GM21825 (cell line): ENCODE results near the gene TBKBP1.

Experiments
- ATAC-seq: cut with Tn5 transposase; IDR thresholded peaks from one replicate; pipeline ENCODE4 v1.9.1; 2021; ENCODE audit warnings: mild to moderate bottlenecking, moderate library complexity; ENCODE audit not compliant: unreplicated experiment

TBKBP1 gene

GRCh38 chr17:47693731-47694580 is at the start of gene TBKBP1:
Gene TBKBP1 (plus strand): TSS chr17:47694161. CDS start chr17:47696113, 1,952 bp downstream.
- ATAC-seq, result no peak

- no peak for ATAC-seq
Measured at GRCh38 chr17:47644324-47644723, 49.6 kb upstream of the TBKBP1 start.

GRCh38 chr17:47649153-47649971 is 44.6 kb upstream of the TBKBP1 start, which contains the start of gene KPNB1:
Gene KPNB1 (plus strand): TSS chr17:47649919. CDS start chr17:47650245, 326 bp downstream.
- peak; percentile 71 for ATAC-seq

GRCh38 chr17:47649972-47650524 is 43.9 kb upstream of the TBKBP1 start:
- ATAC-seq, result peak; percentile 2

- ATAC-seq, result peak; percentile 49
Measured at GRCh38 chr17:47650525-47651522, 43.1 kb upstream of the TBKBP1 start.

- no peak for ATAC-seq
Measured at GRCh38 chr17:47651704-47652103, 42.3 kb upstream of the TBKBP1 start.

GRCh38 chr17:47652570-47652969 is 41.4 kb upstream of the TBKBP1 start:
- ATAC-seq, result no peak

GRCh38 chr17:47653442-47653841 is 40.5 kb upstream of the TBKBP1 start:
- no peak for ATAC-seq

- ATAC-seq, result no peak
Measured at GRCh38 chr17:47654991-47655390, 39.0 kb upstream of the TBKBP1 start.

- ATAC-seq, result peak; percentile 50
Measured at GRCh38 chr17:47660064-47660492, 33.9 kb upstream of the TBKBP1 start.

GRCh38 chr17:47663912-47664623 is 29.9 kb upstream of the TBKBP1 start:
- no peak for ATAC-seq

- ATAC-seq, result no peak
Measured at GRCh38 chr17:47664624-47664941, 29.4 kb upstream of the TBKBP1 start.

GRCh38 chr17:47665655-47666054 is 28.3 kb upstream of the TBKBP1 start:
- no peak for ATAC-seq

GRCh38 chr17:47669081-47669480 is 24.9 kb upstream of the TBKBP1 start:
- no peak for ATAC-seq

- ATAC-seq, result no peak
Measured at GRCh38 chr17:47670064-47670463, 23.9 kb upstream of the TBKBP1 start.

- ATAC-seq, result no peak
Measured at GRCh38 chr17:47674499-47674898, 19.5 kb upstream of the TBKBP1 start.

- ATAC-seq, result no peak
Measured at GRCh38 chr17:47675380-47676198, 18.4 kb upstream of the TBKBP1 start.

- ATAC-seq, result no peak
Measured at GRCh38 chr17:47676199-47676472, 17.8 kb upstream of the TBKBP1 start.

- ATAC-seq, result no peak
Measured at GRCh38 chr17:47676510-47677165, 17.3 kb upstream of the TBKBP1 start.
